ENCODE results near the gene EXOC7.

DNA sequence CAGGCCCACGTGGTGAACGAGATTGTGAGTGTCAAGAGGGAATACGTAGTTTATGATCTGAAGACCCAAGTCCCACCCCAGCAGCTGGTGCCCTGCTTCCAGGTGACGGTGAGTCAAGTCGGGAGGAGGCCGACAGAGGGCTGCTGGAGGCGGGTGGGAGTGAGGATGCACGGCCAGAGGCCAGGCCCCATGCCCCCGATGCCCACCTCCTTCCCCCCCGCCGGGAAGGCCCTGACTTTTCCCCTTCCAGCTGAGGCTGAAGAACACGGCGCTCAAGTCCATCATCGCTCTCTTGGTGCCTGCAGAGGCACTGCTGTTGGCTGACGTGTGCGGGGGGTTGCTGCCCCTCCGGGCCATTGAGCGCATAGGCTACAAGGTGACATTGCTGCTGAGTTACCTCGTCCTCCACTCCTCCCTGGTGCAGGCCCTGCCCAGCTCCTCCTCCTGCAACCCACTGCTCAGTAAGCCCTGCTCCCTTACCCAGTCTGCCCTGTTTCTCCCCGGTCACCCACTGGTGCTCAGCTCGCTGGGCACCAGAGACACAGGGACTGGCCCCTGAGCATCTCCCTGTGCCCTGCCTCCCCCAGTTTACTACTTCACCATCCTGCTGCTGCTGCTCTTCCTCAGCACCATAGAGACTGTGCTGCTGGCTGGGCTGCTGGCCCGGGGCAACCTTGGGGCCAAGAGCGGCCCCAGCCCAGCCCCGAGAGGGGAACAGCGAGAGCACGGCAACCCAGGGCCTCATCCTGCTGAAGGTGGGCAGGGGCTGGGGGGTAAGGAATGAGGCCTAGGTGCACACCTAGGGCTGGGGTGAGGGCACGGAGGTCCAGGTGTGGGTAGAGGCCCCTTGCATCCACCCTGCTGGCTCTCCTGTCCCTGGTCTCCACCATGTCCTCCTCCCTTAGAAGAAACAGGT lies 22.0 kb downstream of the EXOC7 start:
- TF ChIP-seq POLR2A (IDR thresholded peaks at IDR 0.05): no peak
- TF ChIP-seq, protein P1, sequence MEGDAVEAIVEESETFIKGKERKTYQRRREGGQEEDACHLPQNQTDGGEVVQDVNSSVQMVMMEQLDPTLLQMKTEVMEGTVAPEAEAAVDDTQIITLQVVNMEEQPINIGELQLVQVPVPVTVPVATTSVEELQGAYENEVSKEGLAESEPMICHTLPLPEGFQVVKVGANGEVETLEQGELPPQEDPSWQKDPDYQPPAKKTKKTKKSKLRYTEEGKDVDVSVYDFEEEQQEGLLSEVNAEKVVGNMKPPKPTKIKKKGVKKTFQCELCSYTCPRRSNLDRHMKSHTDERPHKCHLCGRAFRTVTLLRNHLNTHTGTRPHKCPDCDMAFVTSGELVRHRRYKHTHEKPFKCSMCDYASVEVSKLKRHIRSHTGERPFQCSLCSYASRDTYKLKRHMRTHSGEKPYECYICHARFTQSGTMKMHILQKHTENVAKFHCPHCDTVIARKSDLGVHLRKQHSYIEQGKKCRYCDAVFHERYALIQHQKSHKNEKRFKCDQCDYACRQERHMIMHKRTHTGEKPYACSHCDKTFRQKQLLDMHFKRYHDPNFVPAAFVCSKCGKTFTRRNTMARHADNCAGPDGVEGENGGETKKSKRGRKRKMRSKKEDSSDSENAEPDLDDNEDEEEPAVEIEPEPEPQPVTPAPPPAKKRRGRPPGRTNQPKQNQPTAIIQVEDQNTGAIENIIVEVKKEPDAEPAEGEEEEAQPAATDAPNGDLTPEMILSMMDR (IDR thresholded peaks at IDR 0.05): no peak
